H7 (cell line): ENCODE measurements around the gene SESTD1. TPM values are rescaled to one million over a fixed set of nuclear protein-coding genes. Genes with fewer than 3 reads are reported as not detected.
"Not testable (repeated sequence)": the region's sequence is repeated elsewhere in the genome, so short reads cannot be mapped to it uniquely, and the experiment has no call there.

ENCODE experiments used
- DNase-seq: peaks from one replicate; pipeline ENCODE4 v3.0.0; 2012
- H3K27me3 ChIP-seq: 2 replicates; pipeline ENCODE4 v1.6.0; 2011; ENCODE audit warnings: mild to moderate bottlenecking, low read length; ENCODE audit not compliant: control insufficient read depth, insufficient read depth
- H3K36me3 ChIP-seq: replicated peaks from 2 replicates; pipeline ENCODE4 v1.5.1; 2011; ENCODE audit warnings: low read length; ENCODE audit not compliant: control insufficient read depth, insufficient read depth
- H3K4me3 ChIP-seq: 2 replicates; pipeline ENCODE4 v1.5.1; 2011; ENCODE audit warnings: low read depth, mild to moderate bottlenecking, control low read depth, low read length, moderate library complexity; ENCODE audit not compliant: insufficient read depth
- total RNA-seq: library from RNA; depleted of rRNA; stranded (reverse); fragments of >200 nt; shearing (Covaris generic); gene quantifications from 2 replicates; pipeline ENCODE4 v1.2.3, GENCODE V29; 2014

Gene SESTD1
- total RNA-seq, 1 experiment from 2014 or later, result 17.7 TPM

- no peak overlapping the region for H3K4me3 ChIP-seq
- no peaks in the 10 kb centered on the region for H3K27me3 ChIP-seq
- no peak for DNase-seq
- no peaks in the 10 kb centered on the region for H3K36me3 ChIP-seq
These were observed 9.5 kb downstream of the SESTD1 start for GRCh38 chr2:179255129-179255528.

DNA sequence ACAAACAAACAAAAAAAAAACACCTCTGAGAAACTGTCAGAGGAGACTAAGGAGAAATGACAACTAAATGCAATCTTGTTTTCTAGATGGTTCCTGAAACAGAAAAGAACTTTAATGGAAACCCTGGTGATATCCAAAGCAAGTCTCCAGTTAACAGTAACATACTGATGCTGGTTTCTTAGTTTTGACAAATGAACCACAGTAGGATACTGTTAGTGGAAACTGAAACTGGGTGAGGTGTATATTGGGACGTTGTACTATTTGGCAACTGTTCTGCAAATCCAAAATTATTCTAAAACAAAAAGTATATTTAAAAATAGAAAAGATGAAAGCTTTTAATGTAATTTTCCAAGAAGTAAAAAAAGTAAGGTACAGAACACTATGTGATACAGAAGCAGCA lies 11.4 kb downstream of the SESTD1 start:
- no peaks in the 10 kb centered on the region for H3K36me3 ChIP-seq
- no peak for DNase-seq
- H3K4me3 ChIP-seq, result no peak overlapping the region
- H3K27me3 ChIP-seq, result no peaks in the 10 kb centered on the region

DNA sequence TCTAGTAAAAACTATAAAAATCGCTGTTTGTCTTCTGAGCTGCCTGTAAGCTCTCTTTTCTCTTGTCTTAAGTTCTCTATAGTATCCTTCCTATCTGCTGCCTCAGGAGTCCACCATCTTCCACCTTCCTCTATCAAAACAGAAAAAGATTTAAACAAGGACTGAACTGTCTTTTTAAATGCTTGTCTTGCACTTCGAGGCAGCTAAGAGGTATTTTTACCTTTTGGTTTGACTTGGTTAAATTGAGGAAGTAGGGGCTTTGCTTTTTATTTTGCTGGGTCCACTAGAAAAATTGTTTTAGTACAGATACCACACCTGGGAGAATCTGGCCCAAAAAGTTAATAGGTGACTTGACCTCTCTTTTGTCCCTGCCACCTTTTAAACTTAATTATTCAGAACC lies 12.2 kb downstream of the SESTD1 start:
- Histone ChIP-seq H3K36me3 (no peaks in the 10 kb centered on the region), H3K27me3 (no peaks in the 10 kb centered on the region), H3K4me3 (no peak overlapping the region)
- DNase-seq, result no peak

DNA sequence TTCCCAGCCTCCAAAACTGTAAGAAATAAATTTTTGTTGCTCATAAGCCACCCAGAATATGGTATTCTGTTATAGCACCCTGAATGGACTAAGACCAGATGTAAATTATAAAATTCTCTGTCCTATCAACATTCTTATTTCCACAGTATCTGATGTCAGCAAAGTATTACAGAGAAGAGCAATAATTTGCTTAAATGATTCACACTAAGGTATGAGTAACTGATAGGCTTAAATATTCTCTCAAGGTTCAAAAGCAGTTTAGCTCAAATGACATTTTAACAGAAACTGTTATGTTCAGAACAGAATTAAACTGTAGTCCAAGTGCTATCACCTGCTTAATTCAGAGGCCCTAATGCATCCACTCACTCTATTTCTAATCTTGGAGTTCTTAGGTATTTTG lies 12.8 kb downstream of the SESTD1 start:
- Histone ChIP-seq H3K4me3 (no peak overlapping the region), H3K27me3 (no peaks in the 10 kb centered on the region), H3K36me3 (no peaks in the 10 kb centered on the region)
- DNase-seq, result no peak

DNA sequence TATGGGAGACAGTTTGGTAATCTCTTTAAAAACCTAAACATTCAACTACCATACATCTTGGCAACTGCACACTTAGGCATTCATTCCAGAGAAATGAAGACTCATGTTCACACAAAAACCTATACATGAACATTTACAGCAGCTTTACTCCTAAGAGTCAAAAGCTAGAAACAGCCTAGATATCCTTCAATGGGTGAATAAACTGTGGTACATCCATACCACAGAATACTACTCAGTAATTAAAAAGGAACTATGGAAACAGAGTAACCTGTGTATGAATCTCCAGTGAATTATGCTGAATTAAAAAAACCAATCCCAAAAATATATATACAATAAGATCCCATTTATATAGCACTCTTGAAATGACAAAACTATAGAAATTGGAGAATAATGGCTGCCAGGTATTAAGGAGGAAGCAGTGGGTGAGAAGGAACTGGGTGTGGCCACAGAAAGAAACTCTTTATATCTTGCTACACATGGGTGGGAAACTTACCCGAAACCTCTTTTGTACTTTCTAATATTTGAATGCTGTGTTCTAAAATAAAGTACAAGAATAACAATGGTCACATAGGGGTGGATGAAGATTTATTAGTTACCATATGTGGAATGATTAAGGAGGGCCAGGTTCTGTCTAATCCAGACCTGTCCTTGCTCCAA lies 13.7 kb downstream of the SESTD1 start:
- no peaks in the 10 kb centered on the region for H3K36me3 ChIP-seq
- no peak overlapping the region for H3K4me3 ChIP-seq
- no peaks in the 10 kb centered on the region for H3K27me3 ChIP-seq
- DNase-seq, result no peak

GRCh38 chr2:179250095-179250494 lies 14.5 kb downstream of the SESTD1 start:
- Histone ChIP-seq H3K4me3 (no peak overlapping the region), H3K36me3 (no peaks in the 10 kb centered on the region), H3K27me3 (no peaks in the 10 kb centered on the region)
- DNase-seq, result no peak

DNA sequence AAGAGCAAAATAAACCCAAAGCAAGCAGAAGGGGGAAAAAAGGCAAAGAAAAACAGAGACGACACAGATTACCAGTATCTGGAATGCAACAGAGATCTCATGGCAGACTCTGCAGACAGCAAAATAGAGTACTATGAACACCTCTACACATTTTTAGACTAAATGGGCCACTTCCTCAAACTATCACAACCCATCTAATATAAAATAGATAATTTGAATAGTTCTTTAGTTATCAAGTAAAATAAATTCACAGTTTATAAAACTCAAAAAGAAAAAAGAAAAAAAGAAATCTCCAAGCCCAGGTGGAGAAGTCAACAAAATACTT lies 16.6 kb downstream of the SESTD1 start:
- H3K4me3 ChIP-seq, result no peak overlapping the region
- H3K36me3 ChIP-seq, result no peaks in the 10 kb centered on the region
- H3K27me3 ChIP-seq, result no peaks in the 10 kb centered on the region
- no peak for DNase-seq

DNA sequence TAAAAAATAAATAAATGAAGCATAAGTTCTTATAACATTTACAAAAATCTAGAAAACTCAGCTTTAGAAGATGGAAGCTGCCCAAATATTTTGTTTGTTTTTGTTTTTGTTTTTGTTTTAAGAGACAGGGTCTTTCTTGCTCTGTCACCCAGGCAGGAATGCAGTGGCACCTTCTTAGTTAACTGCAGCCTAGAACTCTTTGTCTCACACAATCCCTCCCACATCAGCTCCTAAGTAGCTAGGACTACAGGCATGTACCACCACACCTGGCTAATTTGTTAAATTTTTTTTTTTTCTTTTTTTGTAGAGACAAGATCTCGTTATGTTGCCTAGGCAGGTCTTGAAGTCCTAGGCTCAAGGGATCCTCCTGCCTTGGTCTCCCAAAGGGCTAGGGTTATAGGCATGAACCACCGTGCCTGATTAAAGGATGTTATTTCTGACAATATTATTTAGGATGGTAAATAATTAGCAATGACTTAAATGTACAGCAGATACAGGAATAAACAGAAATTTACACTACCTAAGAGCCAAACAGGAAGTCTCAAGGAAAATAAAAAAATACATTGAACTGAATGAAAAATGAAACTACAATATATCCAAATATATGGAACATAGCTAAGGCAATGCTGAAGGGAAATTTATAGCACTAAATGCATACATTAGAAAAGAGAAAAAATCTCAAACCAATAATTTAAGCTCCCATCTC lies 17.2 kb downstream of the SESTD1 start:
- no peaks in the 10 kb centered on the region for H3K36me3 ChIP-seq
- H3K27me3 ChIP-seq, result no peaks in the 10 kb centered on the region
- no peak for DNase-seq
- H3K4me3 ChIP-seq, result no peak overlapping the region

- H3K36me3 ChIP-seq, H3K27me3 ChIP-seq, H3K4me3 ChIP-seq, DNase-seq: not testable (repeated sequence)
These were observed 18.8 kb downstream of the SESTD1 start for GRCh38 chr2:179245843-179246242.

- Histone ChIP-seq H3K36me3 (no peaks in the 10 kb centered on the region), H3K4me3 (no peak overlapping the region), H3K27me3 (no peaks in the 10 kb centered on the region)
- no peak for DNase-seq
These were observed 21.6 kb downstream of the SESTD1 start for GRCh38 chr2:179243046-179243445.

- Histone ChIP-seq H3K27me3 (no peaks in the 10 kb centered on the region), H3K4me3 (no peak overlapping the region), H3K36me3 (no peaks in the 10 kb centered on the region)
- DNase-seq, result no peak
These were observed 23.9 kb downstream of the SESTD1 start for GRCh38 chr2:179240481-179241451.

DNA sequence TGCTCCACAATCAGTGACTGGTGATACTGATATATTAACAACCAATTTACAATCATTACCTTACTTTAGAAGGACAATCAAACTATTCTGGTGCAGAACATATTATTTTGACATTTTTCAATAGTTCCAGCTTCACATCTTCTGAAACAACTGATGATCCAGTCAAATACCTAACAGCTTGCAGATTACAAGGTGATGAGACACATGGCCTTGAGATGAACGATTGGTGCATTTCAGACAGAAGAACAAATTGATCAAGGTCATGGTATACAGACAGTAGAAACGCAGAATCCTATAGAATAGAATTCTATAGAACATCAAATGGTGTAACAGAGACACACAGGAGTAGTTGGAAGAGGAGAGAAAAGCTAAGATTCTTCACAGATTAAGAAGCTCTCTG lies 24.8 kb downstream of the SESTD1 start:
- Histone ChIP-seq H3K4me3 (no peak overlapping the region), H3K27me3 (no peaks in the 10 kb centered on the region), H3K36me3 (no peaks in the 10 kb centered on the region)
- no peak for DNase-seq

GRCh38 chr2:179239195-179239594 lies 25.4 kb downstream of the SESTD1 start:
- no peak for DNase-seq
- H3K27me3 ChIP-seq, result no peaks in the 10 kb centered on the region
- H3K36me3 ChIP-seq, result no peaks in the 10 kb centered on the region
- H3K4me3 ChIP-seq, result no peak overlapping the region

- H3K4me3 ChIP-seq, result no peak overlapping the region
- no peak for DNase-seq
- H3K36me3 ChIP-seq, result no peaks in the 10 kb centered on the region
- no peaks in the 10 kb centered on the region for H3K27me3 ChIP-seq
These were observed 26.6 kb downstream of the SESTD1 start for GRCh38 chr2:179238027-179238426.
